NCI-H2107 treated with DMSO at 0.1 percent for 48 hours (cell line): ENCODE data around the gene TMED7.
"Not testable (repeated sequence)": the region's sequence is repeated elsewhere in the genome, so short reads cannot be mapped to it uniquely, and the experiment has no call there.

Source experiments
- DNase-seq: peaks from one replicate; lab custom pipeline; 2025; ENCODE audit not compliant: unreplicated experiment; lab: John Stamatoyannopoulos, UW

The TMED7 gene

GRCh38 chr5:115625579-115626444 lies at the start of gene TMED7:
Gene TMED7, minus strand, starts transcription at chr5:115626036. Its CDS starts 244 bp downstream, at chr5:115625792.
- DNase-seq, result peak; percentile 84

GRCh38 chr5:115674782-115675181 lies 48.9 kb upstream of the TMED7 start:
- not testable (repeated sequence) for DNase-seq

- no peak for DNase-seq
Measured at GRCh38 chr5:115673596-115673995, 47.8 kb upstream of the TMED7 start.

- no peak for DNase-seq
Measured at GRCh38 chr5:115671939-115672338, 46.1 kb upstream of the TMED7 start.

GRCh38 chr5:115666023-115666422 lies 40.2 kb upstream of the TMED7 start:
- DNase-seq, result no peak

GRCh38 chr5:115661563-115661962 lies 35.7 kb upstream of the TMED7 start:
- no peak for DNase-seq

- DNase-seq, result no peak
Measured at GRCh38 chr5:115661101-115661500, 35.3 kb upstream of the TMED7 start.

- DNase-seq, result no peak
Measured at GRCh38 chr5:115657881-115658233, 32.0 kb upstream of the TMED7 start.

GRCh38 chr5:115657125-115657880 lies 31.5 kb upstream of the TMED7 start:
- DNase-seq, result no peak

- no peak for DNase-seq
Measured at GRCh38 chr5:115656404-115656803, 30.6 kb upstream of the TMED7 start.

- DNase-seq, result no peak
Measured at GRCh38 chr5:115655994-115656393, 30.2 kb upstream of the TMED7 start.

- no peak for DNase-seq
Measured at GRCh38 chr5:115649541-115649940, 23.7 kb upstream of the TMED7 start.

GRCh38 chr5:115648056-115648455 lies 22.2 kb upstream of the TMED7 start:
- no peak for DNase-seq

- not testable (repeated sequence) for DNase-seq
Measured at GRCh38 chr5:115645386-115645785, 19.6 kb upstream of the TMED7 start.

GRCh38 chr5:115644046-115644445 lies 18.2 kb upstream of the TMED7 start:
- DNase-seq, result no peak

GRCh38 chr5:115641948-115642347 lies 16.1 kb upstream of the TMED7 start:
- no peak for DNase-seq

- DNase-seq, result no peak
Measured at GRCh38 chr5:115640274-115640673, 14.4 kb upstream of the TMED7 start.

GRCh38 chr5:115639377-115639776 lies 13.5 kb upstream of the TMED7 start:
- no peak for DNase-seq

- DNase-seq, result no peak
Measured at GRCh38 chr5:115637507-115637906, 11.7 kb upstream of the TMED7 start.

GRCh38 chr5:115636008-115636407 lies 10.2 kb upstream of the TMED7 start:
- DNase-seq, result no peak

GRCh38 chr5:115634343-115635132 lies 8.7 kb upstream of the TMED7 start:
- peak; percentile 30 for DNase-seq
